GM18873 (cell line): ENCODE measurements around the gene CEBPE.

Experiments used
- ATAC-seq: cut with Tn5 transposase; IDR thresholded peaks from one replicate; pipeline ENCODE4 v1.9.1; 2021; ENCODE audit warnings: mild to moderate bottlenecking, moderate library complexity, moderate number of reproducible peaks; ENCODE audit not compliant: unreplicated experiment, low FRiP score

Gene CEBPE

DNA sequence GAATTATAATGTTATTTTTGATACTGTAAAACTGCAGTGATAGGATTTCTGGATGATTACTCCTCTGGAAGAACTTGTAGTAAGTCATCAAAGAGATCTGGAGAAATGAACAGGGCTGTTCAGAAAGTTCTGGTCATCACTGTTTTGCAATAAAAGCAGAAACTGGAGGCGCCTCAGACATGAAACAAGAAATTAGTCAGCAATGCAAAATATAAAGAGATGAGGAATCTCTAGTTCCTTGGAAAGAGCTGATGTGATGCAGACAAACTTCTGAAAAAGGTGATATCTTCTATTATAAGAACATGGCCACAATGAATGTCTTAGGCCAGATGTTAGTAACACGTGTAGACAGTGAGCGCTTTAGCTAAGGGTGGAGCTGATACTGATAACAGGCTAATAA is 33.6 kb downstream of the CEBPE start:
- ATAC-seq = no peak

DNA sequence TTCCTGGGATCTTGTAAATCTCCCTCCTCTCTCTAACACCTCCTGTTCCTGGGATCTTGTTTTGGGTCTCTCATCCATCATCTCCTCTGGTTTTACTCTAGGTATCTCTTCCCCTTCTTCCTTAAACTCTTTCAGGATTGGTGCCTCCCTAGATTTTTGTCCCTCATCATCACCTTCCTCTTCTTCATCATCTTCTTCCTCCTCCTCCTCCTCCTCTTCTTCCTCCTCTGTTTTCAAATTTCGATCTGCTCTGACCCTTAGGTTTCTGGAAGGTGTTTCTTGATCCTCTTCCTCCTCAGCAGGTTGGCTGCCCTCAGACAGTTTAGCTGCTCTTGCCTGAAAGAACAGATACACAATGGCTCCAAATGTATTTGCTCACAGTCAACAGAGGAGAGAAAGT is 38.6 kb downstream of the CEBPE start:
- ATAC-seq = no peak

DNA sequence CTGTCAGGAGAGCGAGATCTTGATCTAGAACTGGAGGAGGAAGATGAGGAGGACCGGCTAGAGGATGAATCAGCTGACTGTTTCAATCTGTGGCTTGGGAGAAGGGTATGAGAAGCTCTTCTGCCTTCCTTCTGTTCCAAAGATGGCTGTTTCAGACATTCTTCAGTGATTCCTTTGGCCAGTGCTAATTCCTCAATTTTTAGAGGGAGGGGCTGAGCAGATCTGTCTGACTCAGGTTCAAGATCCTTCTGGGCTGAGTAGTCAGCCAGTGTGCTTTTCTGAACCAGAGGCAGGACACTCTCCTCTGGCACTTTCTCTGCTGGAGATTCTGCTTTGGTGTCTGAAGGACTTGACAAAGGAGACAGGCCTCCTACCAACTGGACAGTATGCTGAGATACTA is 39.3 kb downstream of the CEBPE start:
- ATAC-seq = no peak

DNA sequence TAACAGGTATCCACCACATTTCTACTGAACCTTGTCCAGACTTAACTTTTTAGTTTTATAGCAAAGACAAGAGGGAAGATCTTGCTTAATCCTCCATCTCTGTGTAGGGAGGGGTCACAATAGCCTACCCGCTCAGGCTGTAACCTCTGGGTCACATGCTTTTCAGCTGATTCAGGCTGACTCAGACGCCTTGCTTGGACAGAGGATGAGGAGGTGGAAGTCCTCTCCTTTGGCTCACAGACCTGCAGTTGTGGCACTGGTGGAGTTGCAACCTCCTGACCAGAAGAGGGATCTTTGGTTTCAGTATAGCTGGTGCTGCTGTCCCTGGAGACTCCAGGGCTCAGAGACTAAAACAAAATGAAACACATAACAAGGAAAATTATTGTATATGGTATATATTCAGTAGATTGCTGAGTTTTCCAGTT is 40.4 kb downstream of the CEBPE start:
- no peak for ATAC-seq

DNA sequence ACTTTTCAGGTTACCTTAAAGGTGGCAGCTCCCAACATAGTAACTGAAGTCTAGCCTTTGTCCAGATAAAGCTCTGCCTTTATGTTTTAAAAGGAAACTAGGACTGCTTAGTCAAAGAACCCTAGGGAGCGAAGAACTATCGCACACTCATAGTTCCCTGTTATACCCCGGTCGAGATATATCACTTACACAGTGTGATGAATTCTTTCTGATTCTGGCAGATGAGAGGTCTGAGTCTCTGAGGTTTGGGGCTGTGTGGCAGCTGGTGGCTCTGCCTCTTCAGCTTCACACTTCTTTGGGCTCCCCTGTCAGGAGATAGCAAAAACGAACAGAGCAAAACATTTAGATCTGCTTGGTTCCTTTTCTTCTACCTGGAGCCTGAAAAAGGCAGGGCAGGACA is 41.1 kb downstream of the CEBPE start:
- ATAC-seq = no peak

DNA sequence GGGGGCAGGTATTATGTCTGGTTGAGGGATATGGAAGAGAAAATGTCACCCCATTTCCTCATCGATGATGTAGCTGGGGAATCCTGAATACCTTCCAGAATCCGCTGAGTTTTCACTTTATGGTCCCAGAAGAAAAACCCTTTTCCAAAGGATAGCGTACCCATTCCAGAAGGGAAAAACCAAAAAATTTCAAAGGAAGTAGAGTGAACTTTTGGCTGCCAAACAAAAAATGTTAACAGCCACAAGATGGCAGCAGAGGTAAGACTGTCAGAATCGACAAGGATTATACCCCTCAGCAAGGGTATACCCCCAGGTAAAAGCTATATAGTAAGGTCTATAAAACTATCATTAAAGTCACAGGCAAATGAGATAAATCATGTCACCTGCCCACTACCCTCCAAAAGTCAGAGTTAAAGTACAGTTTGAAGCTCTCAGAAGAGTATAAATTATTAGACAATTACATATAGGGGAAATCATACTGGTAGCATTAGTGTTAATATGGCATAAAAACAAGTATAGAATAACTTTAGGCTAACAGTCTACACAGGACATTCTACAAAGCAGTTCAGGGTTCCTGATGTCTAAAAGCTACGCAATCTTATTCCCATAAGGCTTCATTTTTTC is 42.2 kb downstream of the CEBPE start:
- no peak for ATAC-seq

DNA sequence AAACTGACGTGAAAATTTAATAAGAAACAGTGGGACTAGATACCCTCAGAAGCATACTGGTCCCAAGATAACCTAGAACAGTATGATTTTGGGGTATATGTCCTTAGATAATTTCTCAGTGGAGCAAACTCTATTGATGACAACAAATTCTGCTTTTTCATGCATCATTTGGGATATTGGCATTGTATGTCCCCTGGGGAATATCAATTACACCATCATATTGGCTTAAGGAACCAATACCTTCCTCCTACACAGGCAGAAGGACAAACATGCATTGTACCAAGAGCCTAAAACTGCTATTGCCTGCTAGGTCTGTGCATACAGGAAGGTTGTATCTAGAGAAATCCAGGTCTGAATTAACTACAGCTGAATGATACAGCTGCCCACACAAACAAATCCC is 44.1 kb downstream of the CEBPE start:
- ATAC-seq = no peak

DNA sequence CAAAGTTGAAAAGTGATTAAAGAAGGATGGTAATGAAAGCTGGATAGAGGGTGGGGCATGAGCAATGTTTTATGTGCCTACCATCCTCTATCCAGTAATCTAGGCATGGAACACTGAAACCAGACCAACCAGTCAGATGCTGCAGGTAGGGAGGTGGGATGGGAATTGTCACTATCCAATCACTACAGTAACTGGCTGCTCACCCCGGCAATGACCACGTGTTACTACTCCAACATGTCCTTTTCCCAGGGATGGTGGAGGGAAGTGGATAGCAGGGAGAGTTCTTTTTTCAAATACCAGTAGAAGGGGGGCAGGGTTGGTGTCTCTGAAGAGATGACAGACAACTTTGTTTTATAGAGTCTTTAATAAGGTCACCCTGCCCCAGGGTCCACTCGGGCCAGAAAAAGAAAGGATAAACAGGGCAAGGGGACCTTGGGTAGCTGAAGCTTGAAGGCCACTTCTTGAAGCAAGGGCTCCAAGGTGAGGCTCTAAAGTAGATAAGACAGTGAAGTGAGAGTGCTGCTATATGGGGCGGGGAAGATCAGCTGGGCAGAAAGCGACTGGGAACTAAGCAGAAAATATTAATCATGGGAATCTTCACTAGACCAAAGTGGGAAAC is 47.0 kb downstream of the CEBPE start:
- ATAC-seq = no peak

DNA sequence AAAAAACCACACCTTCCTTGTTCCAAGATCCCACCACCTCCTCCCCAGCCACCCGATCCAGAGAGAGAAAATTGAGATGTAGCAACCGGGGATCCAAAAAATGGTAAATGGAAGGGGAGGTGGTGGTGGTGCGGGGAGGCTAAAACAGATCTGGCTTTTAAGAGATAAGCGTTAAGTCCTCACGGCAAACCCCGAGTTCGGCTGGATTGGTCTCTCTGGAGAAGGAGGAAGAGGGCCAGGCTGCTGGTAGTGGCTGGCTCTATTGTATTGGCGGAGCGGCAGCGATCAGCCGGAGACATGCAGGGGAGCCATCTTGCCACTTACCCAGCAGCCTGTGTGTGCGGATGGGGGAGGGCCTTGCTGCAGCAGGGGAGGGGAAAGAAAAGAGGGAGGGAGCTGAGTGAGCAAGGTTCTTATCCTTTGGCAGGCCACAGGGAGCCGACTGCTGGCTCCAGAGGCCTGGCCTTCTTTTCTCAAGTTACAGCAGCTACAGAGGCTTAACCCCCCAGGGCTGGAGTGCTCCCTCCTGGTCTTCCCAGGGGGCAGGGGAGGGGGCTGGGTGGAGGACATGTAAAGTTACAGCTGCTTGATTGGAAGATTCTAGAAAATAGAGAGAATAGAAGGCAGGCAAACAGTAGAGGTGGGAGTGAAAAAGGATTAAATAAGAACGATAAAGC is 47.7 kb downstream of the CEBPE start:
- ATAC-seq = no peak

DNA sequence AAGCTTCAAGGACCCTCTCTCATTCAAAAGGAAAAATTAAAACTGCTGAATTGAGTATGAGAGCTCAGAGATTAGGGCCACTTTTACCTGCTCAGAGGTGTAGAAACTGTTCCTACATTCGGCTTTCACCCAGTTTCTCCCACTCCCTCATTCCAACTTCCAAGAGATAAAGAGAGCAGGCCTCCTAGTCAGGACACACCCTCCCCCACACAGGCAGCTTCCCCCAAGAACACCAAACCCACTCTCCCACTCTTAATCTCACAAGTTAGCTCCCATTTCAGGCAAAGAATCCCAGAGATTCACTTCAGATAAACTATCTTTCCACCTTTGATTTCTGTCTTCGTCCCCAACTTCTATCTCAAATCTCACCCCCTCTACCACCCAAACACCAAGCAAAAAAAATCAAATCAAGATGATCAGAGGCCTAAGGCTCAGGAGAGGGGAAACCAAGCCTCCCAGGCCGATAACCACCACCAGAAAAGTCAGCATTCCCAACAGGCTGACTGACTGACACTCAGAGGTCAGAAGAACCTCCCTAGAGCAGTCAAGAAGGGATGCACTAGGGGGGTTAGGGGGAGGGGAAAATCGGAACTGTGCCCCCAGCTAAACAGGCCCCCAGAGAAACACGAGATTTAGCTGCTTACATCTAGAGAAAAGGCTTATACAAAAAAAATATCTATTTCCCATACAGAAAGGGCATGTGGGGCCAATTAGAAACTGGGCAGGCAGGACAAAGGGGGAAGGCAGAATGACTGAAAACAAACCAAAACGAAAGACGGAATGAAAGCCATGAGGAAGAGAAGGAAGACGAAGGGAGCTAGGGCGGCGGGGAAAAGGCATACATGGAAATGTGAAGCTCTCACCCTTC is 48.6 kb downstream of the CEBPE start:
- no peak for ATAC-seq

DNA sequence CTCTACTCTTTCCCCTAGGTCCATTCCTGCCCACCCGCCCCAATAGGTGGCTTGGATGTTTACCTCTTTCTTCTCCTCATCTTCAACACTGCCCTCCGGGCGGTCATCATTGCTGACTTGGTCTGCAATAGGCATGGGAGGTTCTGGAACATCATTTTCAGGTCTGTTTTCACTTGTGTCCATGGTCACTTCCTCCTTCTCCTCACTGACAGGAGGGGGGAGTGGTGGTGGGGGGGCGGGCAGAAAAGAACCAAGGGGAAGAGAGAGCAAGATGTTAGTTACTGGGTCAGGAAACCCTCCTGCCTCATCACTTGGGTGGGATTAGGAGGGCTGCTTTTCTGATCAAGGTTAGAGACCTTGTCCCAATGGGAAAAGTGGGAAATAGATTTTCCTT is 49.6 kb downstream of the CEBPE start:
- ATAC-seq = no peak

DNA sequence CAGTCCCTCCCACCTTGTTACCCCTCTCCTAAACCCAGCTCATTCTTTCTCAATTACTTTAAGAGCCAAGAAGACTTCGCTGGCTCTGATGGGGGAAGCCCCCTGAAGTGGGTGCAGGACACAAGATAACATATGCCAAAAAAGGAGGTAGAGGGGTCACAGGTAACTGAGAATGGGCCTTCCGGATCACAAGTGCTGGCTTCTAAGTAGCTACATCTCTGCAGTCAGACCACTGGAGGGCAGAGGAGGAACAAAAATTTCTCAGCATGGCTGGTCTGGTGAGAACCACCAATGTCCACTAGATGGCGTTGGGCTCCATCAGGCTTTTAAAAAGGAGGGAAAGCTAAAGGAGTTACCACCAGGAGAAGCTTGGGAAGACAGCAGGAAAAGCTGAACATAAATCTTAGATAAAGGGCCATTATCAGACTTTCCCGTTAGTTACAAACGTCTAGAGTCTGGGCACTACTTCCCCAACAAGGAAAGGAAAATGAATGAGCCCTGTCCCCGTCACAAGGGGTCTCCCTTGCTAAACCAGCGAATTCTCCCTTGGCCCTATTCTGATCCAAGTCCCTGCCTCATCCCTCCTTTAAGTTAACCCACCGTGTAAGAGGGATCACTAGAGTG is 50.2 kb downstream of the CEBPE start:
- no peak for ATAC-seq

DNA sequence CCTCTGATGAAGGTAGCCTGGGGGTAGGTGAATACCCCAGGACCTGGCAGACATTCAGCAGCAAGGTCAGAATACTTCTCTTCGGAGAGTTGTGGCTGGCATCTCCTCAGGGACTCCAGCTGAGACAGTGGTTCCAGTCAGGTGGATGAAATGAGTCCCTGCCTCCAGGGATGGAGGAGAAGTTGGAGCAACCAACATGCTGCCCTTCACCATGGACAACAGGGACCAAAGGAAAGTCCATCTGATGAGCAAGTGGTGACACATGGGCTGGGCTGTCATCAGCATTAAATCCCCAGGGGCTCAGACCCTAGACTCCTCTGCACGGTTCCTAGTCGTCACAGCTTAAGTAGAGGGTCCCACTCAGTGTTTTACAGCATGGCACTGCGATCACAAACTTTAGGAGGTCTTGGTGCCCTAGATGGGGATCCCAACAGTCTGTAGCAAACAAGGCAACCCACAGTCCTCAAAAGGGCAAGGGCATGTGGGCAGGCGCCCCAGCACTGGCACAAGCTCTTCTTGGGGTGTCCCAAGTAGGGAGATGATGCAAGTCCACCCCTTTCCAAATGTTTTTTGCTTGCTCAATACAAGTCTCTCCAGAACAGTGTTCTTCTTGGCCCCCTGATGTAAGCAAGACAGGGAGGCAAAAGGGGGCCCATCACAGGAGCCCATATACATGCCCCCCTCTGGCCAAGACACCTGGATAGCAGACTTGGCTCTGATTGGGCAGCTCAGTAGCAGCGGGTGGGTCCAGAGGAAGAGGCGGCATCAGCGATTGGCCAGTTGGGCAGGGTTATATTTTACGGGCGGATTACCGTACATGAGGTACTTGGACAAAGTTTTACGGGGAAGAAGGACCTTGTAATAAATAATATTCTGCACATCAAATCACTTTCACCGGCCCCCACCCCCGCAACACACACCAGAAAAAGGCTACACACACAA is 50.9 kb downstream of the CEBPE start:
- ATAC-seq = no peak
